Right lobe of liver (tissue), 4 donors: ENCODE measurements around the gene GPR3.

ENCODE experiments used
- CTCF ChIP-seq, 4 donors: fragments of 200-600 bp in 3 of 4; fragments of 450-650 bp in 1 of 4; IDR thresholded peaks; one replicate each; pipeline versions ENCODE4 v1.5.1 to v1.8.0; 2016 to 2022; ENCODE audit warnings: antibody characterized with exemption in 4 of 4, mild to moderate bottlenecking in 2 of 4
- POLR2A ChIP-seq: fragments of 450-650 bp; IDR thresholded peaks from one replicate; pipeline ENCODE4 v1.6.1; 2017; ENCODE audit warnings: antibody characterized with exemption, mild to moderate bottlenecking
- donor health status: DM: no; HTN: no; CAD: no.
- donor health status: DM: no; HTN: no; CAD: no.
- donor health status: DM: no; HTN: yes; CAD: no.

- no peak for TF ChIP-seq CTCF (IDR thresholded peaks at IDR 0.05)
- TF ChIP-seq POLR2A, result no peak
Measured at GRCh38 chr1:27417713-27418112, 25.3 kb downstream of the GPR3 start.
